ENCODE measurements around the gene MAP2K5. TPM values are rescaled to one million over a fixed set of nuclear protein-coding genes. Genes with fewer than 3 reads are reported as not detected.
A peak's percentile ranks its signal among the peaks of the same experiment; 100 is the strongest.

MAP2K5 gene
- total RNA-seq, 1 experiment from 2014 or later = 3.4 TPM

DNA sequence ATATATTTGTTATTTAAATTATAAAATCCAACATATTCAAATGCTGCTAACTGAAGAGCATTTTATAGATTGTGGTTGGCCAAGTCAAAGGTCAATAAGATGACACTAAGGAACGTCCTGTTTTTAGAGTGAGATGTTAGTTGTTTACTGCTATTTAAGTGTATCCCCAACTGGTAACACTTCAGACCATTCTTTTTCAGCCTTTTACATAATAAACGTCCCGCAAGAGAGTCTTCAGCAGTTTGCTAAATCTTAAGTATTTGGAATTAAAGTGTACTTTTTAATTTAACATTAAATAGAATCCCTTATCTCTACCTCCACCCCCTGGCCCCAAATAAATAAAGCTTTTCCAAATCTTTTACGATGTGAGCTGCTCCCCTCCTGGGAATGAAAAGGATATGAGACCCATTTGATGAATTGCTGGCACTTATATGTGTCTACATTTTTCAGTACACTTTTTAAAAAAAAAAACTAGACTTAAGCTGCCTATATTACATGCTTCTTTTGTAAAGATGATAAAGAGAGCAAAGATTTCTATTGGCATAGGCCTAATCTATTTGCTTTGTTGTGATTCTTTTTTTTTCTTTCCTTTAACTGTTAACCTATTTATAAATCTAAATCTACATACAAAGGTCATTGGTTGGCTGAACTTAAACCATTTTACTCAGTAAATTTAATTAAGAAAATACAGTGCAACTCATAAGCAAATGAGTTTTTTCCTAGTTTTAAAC lies 181.0 kb downstream of the MAP2K5 start:
- DNase-seq (ENCODE audit: low read depth) = no peak

- no peak for DNase-seq (ENCODE audit: low read depth)
Observed at GRCh38 chr15:67724691-67725375, 182.3 kb downstream of the MAP2K5 start.

DNA sequence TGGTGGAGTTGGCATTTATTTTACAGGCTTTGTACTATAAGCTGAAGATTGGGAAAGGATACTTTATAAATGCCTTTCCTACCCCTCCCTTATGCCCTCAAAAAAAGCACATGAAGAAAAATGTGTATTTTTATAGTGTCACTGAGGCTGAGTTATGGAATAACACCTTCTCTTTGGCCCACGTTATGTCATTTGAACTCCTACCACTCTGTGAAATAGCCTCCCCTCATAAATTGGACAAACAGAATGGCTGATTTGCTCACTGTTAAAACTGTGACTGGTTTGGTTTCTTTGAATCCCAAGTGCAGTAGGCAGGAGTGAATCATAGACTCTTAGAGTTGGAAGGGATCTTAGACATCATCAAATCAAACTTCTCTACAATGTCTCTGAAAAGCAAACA lies 187.6 kb downstream of the MAP2K5 start:
- DNase-seq (ENCODE audit: low read depth) = no peak

GRCh38 chr15:67731112-67731721 lies 188.7 kb downstream of the MAP2K5 start:
- no peak for DNase-seq (ENCODE audit: low read depth)

DNA sequence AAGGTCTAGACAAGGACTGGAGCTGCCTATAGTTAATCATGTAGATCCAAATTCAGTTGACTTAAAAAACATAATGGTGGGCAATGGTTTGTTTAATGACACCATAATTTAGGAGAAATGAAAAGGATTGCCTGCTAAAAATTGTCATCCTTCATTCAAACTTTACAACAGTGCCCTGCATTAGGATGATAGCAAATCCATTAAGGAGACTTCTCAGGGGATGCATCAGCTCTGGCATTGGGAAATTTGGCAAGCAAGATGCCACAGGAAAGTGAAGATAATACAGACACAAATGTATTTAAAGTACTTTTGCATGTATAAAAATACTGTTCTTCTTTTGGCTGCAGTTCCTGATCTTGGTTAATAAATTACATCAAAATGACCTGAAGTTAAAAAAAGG lies 189.7 kb downstream of the MAP2K5 start:
- DNase-seq (ENCODE audit: low read depth) = no peak

DNA sequence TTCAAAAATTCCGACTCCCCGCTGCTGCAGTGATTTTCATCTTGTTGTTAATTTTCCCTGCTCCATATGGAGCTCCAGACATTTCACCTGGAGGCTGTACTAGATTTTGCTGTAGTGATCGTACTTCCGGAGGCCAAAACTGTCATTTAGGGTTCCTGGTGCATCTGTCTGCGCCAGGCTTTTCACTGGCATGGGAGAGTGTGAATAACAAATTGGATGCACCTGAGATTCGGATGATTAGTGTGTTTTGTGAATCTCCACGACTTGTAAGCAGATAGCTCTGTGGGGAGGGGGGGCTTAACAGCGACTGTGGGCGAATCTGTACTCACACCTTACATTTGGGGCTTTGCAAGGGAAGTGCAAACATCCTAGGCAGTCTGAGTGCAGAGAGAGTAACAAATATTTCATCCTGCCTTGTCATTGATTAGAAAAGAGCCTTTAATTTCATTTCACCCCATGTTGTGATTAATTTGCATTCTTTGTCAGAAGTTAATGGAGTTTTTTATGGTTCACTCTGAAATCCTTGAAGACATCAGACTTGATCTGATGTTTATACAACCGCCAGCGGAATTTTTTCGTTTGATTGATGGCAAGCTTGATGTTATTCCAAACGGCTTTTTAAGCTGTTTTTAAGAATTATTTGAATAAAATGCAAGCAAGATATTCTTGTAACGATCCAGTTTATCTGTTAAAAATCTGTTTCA lies 190.3 kb downstream of the MAP2K5 start:
- no peak for DNase-seq (ENCODE audit: low read depth)

DNA sequence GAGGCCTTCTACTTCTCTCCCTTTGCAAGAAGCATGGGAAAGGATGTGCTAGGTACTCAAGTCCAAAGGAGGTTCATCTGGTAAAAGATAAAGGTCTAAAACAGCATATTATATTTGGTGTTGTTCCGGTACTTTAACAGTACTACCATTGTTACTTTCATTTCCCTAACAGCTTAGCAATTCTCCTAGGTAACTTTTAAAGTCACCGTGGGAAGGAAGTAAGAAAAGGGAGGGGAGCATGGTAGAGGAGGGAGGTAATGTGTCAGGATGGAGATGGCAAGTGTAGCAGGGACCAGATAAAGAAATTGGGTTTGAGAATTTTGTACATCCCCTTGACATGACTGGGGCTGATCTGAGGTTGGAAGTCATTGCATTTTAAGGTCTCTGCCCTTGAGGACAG lies 193.4 kb downstream of the MAP2K5 start:
- no peak for DNase-seq (ENCODE audit: low read depth)

DNA sequence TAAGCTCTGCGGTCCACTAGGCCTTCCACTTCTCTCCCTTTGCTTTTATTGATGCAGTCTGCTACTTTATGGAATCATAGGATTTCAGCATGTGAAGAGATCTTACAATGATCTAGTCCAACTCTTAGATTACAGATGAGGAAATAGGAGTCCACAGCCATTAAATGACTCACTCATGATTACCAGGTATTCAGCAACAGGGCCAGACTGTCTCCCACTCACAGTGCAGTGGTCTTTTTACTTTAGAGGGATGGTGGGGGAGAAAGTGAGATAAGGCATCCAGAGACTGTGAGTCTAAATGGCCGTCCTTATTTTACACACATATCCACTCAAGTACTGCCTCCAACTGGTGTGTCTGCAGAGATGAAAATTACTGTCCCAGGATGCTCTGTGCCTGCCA lies 194.3 kb downstream of the MAP2K5 start:
- DNase-seq (ENCODE audit: low read depth) = no peak

DNA sequence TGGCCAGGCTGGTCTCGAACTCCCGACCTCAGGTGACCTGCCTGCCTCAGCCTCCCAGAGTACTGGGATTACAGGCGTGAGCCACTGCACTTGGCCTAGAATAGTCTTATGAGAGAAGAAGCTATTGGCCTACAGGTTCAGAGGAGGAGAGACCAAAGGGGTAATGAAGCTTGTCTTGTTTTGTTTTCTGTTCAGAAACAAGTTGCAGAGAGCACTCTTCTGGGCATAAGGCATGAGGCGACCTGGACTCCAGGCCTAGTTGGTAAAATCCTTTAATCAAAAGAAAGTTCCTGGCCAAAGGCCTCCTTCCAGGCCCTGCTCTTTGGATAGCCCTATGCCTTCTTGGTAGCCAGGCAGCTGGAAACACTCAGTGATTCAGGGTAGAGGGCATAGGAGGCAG lies 195.6 kb downstream of the MAP2K5 start:
- no peak for DNase-seq (ENCODE audit: low read depth)

- DNase-seq (ENCODE audit: low read depth) = no peak
Observed at GRCh38 chr15:67740405-67740804, 197.9 kb downstream of the MAP2K5 start.

- peak; percentile 2 for DNase-seq (ENCODE audit: low read depth)
Observed at GRCh38 chr15:67741308-67741707, 198.8 kb downstream of the MAP2K5 start.

DNA sequence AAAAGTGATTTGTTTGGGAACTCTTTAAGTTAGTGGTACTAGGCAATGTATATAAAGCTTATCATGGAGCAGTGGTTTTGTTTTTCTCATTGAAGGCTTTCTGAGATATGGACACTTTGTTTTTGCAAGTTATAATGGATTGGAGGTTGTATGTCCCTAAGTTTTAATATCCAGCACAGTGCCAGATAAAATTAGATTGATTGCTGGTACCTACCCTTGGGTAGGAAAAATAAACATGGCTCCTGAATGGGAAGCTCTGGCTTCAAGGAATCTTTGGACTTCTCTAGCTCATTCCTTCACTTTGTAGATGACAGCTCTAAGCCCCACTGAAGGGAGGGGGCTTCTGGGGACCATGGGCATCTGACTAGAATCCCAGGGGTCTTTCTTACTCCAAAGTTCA lies 201.1 kb downstream of the MAP2K5 start:
- no peak for DNase-seq (ENCODE audit: low read depth)

DNA sequence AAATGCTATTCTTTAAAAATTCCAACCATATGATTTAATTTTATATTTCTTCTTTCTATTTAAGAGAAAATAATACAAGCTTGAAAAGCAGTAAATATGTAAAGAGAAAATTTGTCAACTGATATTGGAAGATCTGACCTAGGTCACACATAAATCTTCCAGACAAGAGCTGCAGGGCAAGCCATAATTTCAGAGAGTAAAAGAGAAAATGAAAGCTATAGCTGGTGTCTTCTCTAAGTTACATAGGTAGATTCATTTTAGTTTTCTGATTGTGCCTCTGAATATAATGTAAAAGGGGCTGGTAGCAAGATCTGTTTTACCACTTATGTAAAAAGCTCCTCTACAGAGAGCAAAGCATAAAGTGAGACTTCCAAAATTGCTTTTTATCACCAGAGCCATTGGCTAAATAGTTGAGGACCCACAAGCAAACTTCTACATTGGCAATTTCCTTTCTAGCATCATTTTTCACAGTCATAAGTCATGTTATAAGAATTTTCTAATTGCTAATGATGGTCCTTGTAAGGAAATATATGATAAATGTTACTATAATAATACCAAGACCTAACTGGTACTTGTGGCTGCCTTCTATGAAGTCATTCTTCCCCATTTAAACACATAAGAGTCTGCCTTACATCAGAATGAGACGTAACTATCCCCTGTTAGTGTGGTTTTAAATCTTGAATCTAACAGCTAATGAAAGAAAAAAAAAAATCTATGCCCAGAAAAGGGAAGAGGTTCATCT lies 202.0 kb downstream of the MAP2K5 start:
- no peak for DNase-seq (ENCODE audit: low read depth)

GRCh38 chr15:67745073-67746006 lies 202.8 kb downstream of the MAP2K5 start:
- no peak for DNase-seq (ENCODE audit: low read depth)

DNA sequence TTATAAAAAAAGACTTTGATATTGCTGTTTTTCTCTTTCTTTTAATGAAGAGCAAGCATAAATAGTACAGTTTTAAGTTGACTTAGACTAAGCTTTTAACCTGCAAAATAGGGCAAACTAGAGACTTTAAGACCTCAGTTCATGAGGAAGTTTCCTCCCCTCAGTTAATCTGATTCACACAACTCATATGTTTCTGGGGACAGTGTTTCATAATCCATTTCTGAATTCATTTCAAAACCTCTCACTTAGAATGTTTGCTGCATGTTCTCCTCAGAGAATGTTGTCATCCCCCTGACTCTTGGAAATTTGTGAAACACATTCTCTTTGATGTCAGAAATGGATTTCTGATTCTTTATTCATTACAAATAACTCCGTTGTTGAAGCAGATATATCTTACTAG lies 203.5 kb downstream of the MAP2K5 start:
- DNase-seq (ENCODE audit: low read depth) = no peak

- DNase-seq (ENCODE audit: low read depth) = no peak
Observed at GRCh38 chr15:67746450-67746849, 203.9 kb downstream of the MAP2K5 start.

- no peak for DNase-seq (ENCODE audit: low read depth)
Observed at GRCh38 chr15:67747921-67748320, 205.4 kb downstream of the MAP2K5 start.

DNA sequence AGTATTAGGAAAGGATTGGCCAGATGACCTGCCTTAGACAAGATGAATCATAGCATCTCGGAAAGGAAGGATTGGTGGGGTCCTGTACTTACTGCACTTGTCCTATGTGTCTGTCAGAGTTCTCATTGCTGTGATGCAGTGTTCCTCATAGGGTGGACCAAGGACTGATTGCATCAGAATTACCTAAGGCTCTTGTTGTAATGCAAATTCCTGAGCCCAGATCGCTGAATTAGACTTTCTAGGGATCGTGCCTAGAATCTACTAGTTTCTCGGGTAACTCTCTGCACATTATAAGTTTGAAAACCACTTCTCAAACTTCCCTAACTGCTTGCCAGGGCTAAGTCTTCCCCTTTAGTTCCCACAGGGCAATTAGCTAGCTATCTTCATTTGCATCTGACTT lies 207.9 kb downstream of the MAP2K5 start:
- DNase-seq (ENCODE audit: low read depth) = no peak

GRCh38 chr15:67753891-67754290 lies 211.4 kb downstream of the MAP2K5 start:
- no peak for DNase-seq (ENCODE audit: low read depth)

DNA sequence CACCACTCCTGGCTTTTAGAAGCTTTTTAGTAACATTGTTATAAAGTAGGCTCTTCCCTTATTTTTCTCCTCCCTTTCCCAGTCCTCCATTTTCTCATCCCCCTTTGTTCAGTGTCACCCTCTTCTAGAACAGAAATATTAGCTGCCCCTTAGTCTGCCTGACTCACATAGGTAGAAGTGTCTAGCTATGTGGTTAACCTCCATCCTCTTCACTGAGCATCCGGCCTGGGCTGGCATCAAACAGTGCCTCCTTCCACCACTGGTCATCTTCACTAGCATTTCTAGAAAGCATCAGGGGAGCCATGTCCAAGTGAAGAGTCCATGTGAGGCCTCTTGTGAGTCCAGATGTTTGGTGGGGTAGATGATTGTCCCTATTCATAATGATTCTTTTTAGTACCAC lies 212.8 kb downstream of the MAP2K5 start:
- DNase-seq (ENCODE audit: low read depth) = no peak

- DNase-seq (ENCODE audit: low read depth) = no peak
Observed at GRCh38 chr15:67755936-67756335, 213.4 kb downstream of the MAP2K5 start.
